Suprapubic skin (tissue), 4 donors: ENCODE results near the gene GSG1L.

Experiments
- CTCF ChIP-seq, 2 donors: fragments of 200-600 bp in 1 of 2; fragments of 450-650 bp in 1 of 2; sonication (generic) in 1 of 2; IDR thresholded peaks; one replicate each; pipeline ENCODE4 v1.5.1; 2016 to 2019; ENCODE audit warnings: antibody characterized with exemption in 2 of 2, mild to moderate bottlenecking in 1 of 2, moderate library complexity in 1 of 2
- EP300 ChIP-seq: sonication (generic); formaldehyde crosslinking; IDR thresholded peaks from one replicate; pipeline ENCODE4 v1.6.1; 2017; ENCODE audit warnings: antibody characterized with exemption
- POLR2A ChIP-seq, 2 donors: fragments of 450-650 bp; IDR thresholded peaks; one replicate each; pipeline ENCODE4 v1.6.1; 2017; ENCODE audit warnings: antibody characterized with exemption in 2 of 2, mild to moderate bottlenecking in 2 of 2, moderate library complexity in 2 of 2
- POLR2AphosphoS5 ChIP-seq, 3 donors: sonication (generic); formaldehyde crosslinking; IDR thresholded peaks; one replicate each; pipeline ENCODE4 v1.6.1; 2017; ENCODE audit warnings: antibody characterized with exemption in 3 of 3

GRCh38 chr16:27963471-27963965, 100.0 kb downstream of the GSG1L start:
- TF ChIP-seq CTCF (IDR thresholded peaks at IDR 0.05): no peak
- no peak for TF ChIP-seq POLR2AphosphoS5 (IDR thresholded peaks at IDR 0.05)
- TF ChIP-seq EP300: no peak
- TF ChIP-seq POLR2A (IDR thresholded peaks at IDR 0.05): no peak
